GM18861 (cell line): ENCODE measurements around the gene BCAS1.

ENCODE experiments used
- ATAC-seq: cut with Tn5 transposase; IDR thresholded peaks from one replicate; pipeline ENCODE4 v1.9.1; 2021; ENCODE audit not compliant: unreplicated experiment

The BCAS1 gene

GRCh38 chr20:53914781-53915445 is 155.5 kb downstream of the BCAS1 start:
- ATAC-seq = no peak

- no peak for ATAC-seq
Observed at GRCh38 chr20:53914091-53914780, 156.2 kb downstream of the BCAS1 start.

DNA sequence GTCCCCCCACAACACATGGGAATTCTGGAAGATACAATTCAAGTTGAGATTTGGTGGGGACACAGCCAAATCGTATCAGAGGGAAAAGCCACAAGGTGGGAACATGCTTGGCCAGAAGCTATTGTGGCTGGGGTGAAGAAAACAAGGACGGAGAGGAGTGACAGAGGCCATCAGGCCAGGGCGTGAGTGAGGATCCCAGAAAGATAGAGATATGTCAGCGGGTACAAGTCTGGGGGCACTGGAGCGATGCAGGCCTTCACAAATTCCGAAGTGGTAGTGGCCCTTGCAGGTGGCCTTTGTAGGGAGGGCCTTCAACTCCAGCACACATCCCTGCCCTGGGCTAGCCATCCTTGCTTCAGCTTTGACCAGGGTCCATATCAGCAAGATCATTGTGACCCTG is 159.1 kb downstream of the BCAS1 start:
- no peak for ATAC-seq

- ATAC-seq = no peak
Observed at GRCh38 chr20:53910351-53911002, 159.9 kb downstream of the BCAS1 start.

GRCh38 chr20:53907968-53908751 is 162.2 kb downstream of the BCAS1 start:
- no peak for ATAC-seq

- no peak for ATAC-seq
Observed at GRCh38 chr20:53905820-53906191, 164.6 kb downstream of the BCAS1 start.

- ATAC-seq = peak; percentile 34
Observed at GRCh38 chr20:53905019-53905819, 165.2 kb downstream of the BCAS1 start.

DNA sequence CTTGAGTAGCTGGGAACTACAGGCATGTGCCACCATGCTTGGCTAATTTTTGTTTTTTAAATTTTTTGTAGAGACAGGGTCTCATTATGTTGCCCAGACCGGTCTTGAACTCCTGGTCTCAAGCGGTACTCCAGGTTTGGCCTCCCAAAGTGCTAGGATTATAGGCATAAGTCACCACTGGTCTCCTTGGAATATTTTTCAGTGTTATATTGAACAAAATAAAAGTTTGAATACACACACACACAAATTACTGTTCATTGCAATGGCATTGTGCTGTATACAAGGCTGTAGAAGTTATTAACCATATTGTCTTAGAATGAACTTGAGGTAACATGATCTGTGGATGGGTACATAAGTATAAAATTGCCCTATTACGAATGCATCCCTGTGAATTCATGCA is 166.1 kb downstream of the BCAS1 start:
- no peak for ATAC-seq

- no peak for ATAC-seq
Observed at GRCh38 chr20:53903652-53903987, 166.8 kb downstream of the BCAS1 start.

GRCh38 chr20:53902968-53903651 is 167.3 kb downstream of the BCAS1 start:
- ATAC-seq = no peak

DNA sequence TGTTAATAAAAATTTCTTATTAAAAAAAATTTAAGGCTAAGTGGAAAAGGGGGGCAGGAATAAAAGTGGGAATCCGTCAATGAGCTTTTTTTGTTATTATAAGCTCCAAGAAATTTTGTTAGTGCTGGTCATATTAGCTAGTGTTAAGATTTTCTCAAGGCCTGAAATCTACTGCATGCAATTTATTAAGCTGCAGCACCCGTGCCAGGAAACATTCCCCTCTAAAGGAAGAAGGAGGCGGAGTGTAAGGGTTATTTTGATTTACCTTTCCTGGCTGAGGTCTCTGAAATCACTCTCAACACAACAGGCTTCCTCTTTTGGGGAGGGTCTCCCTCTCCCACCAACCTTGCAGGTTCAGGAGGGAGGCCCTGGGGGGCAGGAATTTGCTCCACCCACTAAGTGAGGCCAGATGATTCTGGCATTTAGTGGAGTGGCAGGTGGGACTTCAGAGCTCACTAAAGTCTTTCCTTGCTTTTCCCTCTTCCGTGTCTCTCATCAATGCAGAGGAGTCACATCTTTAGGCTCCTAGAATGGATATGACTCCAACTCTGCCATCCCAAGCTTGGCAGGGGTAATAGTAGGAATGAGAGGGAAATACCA is 168.8 kb downstream of the BCAS1 start:
- no peak for ATAC-seq

DNA sequence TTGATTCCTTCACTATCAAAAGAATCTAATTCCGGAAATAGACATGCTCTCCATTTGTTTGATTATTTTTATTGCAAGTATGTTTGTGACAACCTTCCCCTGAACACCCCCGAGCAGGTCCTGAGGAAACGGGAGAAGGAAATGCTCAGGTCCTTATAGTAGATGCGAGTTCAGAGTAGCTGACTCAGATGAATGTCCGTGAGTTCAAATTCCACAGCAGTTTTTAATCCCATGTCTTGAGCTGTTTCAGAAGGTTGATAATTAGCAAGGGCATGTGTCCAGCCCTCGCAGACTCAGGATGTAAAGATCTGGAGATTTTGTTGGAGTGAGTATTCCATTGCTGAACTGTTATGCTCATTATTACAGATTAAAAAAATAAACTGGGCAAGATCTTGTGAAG is 169.3 kb downstream of the BCAS1 start:
- no peak for ATAC-seq

GRCh38 chr20:53900380-53900999 is 169.9 kb downstream of the BCAS1 start:
- peak; percentile 23 for ATAC-seq

DNA sequence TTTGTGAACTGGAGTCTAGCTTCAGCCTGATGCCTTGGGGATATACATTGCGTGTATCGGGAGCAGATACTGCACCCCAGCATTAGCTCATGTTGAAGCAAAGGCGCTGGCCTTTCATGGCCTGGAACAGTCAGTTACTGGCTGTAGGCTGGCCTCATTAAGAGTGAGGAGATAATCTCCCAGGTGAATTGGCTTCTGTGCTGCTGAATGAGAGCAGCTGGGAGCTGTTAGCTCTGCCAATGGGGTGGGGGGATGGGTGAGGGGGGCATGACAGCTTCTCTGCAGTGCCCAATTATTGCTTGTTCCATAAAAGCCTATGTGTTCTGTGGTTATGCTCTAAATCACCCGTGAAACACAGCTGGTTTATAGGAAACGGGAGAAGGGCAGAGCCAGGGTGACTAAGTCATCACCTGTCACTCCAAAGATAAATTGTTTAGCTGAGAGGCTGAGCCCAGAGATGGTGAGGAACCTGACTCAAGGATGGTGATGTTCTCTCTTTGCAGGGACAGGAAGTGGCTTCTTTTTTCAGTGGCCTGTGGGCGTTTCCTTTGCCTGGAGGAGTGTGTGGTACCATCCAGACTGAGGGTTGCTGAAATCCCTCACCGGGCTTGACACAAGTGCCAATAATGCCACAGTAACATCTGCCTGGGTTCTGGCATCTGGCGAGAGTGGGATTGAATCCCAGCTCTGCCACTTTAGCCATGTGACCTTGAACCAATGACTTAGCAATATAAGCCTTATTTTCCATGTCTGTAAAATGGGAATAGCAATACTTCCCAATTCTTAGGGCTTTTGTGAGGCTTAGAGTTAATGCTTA is 170.8 kb downstream of the BCAS1 start:
- ATAC-seq = peak; percentile 72

DNA sequence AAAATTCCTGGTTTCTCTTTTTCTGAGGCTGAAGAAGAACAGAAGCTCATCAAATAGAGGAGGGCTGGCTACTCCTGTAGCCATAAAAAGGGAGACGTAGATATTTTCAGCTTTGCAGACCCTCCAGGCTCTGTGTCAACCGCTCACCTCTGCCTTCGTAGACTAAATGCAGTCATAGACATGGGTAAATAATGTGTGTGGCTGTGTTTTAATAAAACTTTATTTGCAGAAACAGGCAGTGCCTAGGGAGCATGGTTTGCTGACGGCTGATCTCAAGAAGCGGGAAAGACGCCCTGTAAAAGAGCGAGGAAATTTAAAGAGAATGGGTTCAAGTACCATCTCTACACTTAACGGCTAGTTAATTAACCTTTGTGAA is 171.8 kb downstream of the BCAS1 start:
- no peak for ATAC-seq

DNA sequence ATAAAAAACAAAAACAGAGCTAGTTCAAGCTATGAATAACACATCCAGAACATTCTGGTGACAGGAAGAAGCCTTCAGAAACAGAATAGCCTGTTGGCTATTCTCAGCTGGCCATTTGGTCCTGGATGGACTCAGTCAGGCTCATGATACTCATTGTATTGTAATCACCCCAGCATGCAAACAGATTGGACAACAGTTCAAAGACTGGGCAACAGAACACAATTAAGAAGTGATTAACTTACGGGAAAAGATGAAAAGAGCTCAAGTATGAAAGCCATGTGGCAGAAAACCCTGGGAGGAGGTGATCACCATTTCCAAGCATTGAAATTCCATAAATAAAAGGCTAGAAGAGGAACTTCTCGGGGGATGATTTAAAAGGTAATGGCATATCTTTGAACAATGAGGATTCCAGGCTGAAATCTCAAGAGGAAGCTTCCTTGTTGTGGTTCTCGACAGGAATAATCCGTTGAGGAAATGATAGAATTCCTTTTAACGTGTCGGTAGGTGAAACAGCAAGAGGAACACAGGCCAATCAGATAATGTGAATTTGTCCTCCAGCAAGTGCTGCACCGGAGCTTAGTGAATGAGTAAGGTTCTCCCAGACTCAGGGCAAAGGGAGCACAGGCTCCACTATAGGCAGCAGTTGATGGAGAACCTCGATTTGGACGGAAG is 172.4 kb downstream of the BCAS1 start:
- ATAC-seq = no peak

DNA sequence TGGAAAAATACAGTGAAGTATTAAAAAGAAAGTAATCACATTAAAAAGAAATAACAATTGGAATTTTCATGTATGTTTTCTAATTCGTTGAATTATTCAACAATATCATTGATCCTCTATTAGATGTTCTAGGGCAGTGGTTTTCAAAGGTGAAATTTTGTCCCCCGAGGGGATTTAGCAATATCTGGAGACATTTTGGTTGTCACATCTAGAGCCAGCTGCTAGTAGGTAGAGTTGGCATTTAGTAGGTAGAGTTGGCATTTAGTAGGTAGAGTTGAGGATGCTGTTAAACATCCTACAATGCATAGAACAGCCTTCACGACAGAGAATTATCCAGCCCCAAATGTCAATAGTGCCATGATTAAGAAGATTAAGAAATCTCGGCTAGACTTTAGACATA is 173.7 kb downstream of the BCAS1 start:
- no peak for ATAC-seq

DNA sequence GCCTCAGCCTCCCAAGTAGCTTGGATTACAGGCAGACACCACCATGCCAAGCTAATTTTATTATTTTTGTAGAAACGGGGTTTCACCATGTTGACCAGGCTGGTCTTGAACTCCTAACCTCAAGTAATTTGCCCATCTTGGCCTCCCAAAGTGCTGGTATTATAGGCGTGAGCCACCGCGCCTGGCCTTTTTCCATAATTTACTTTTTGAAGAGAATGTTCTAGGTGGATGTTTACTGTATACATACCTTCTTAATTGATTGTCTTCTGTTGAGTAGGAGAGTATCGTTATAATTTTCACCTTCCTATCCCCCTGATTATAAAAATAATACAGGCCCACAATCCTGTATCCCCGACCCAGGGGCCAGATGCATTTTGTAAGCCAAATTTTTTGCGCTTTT is 174.4 kb downstream of the BCAS1 start:
- ATAC-seq = no peak
